ENCODE measurements around the gene FLT1. TPM values are rescaled to one million over a fixed set of nuclear protein-coding genes. Genes with fewer than 3 reads are reported as not detected.

The FLT1 gene
- total RNA-seq, 1 donor from 2014 or later = 0.05 TPM

- peak; percentile 13 for DNase-seq (ENCODE audit: low read depth)
These were observed 33.9 kb upstream of the FLT1 start for GRCh38 chr13:28528848-28529247.

- DNase-seq (ENCODE audit: low read depth) = no peak
These were observed 33.5 kb upstream of the FLT1 start for GRCh38 chr13:28528388-28528787.

- no peak for DNase-seq (ENCODE audit: low read depth)
These were observed 32.7 kb upstream of the FLT1 start for GRCh38 chr13:28527629-28528028.

GRCh38 chr13:28526876-28527275, 31.9 kb upstream of the FLT1 start:
- DNase-seq (ENCODE audit: low read depth) = no peak

- no peak for DNase-seq (ENCODE audit: low read depth)
These were observed 27.9 kb upstream of the FLT1 start for GRCh38 chr13:28522871-28523270.

- DNase-seq (ENCODE audit: low read depth) = no peak
These were observed 18.8 kb upstream of the FLT1 start for GRCh38 chr13:28513745-28514144.

- DNase-seq (ENCODE audit: low read depth) = no peak
These were observed 15.6 kb upstream of the FLT1 start for GRCh38 chr13:28510542-28510941.

- no peak for DNase-seq (ENCODE audit: low read depth)
These were observed 15.1 kb upstream of the FLT1 start for GRCh38 chr13:28510066-28510465.

- no peak for DNase-seq (ENCODE audit: low read depth)
These were observed 10.7 kb upstream of the FLT1 start for GRCh38 chr13:28505543-28506135.

- DNase-seq (ENCODE audit: low read depth) = no peak
These were observed 8.4 kb upstream of the FLT1 start for GRCh38 chr13:28503182-28503967.

- DNase-seq (ENCODE audit: low read depth) = no peak
These were observed 6.6 kb upstream of the FLT1 start for GRCh38 chr13:28501547-28501946.

- DNase-seq (ENCODE audit: low read depth) = no peak
These were observed 4.7 kb upstream of the FLT1 start for GRCh38 chr13:28499609-28500008.

GRCh38 chr13:28498481-28499115, 3.7 kb upstream of the FLT1 start:
- no peak for DNase-seq (ENCODE audit: low read depth)

GRCh38 chr13:28497143-28497876, 2.4 kb upstream of the FLT1 start:
- DNase-seq (ENCODE audit: low read depth) = no peak

- DNase-seq (ENCODE audit: low read depth) = no peak
These were observed 1.2 kb upstream of the FLT1 start for GRCh38 chr13:28496188-28496564.

GRCh38 chr13:28495538-28496187, 735 bp upstream of the FLT1 start:
- no peak for DNase-seq (ENCODE audit: low read depth)

GRCh38 chr13:28494504-28494777, 487 bp downstream of the FLT1 start:
- DNase-seq (ENCODE audit: low read depth) = no peak

GRCh38 chr13:28493740-28494503, 1.0 kb downstream of the FLT1 start:
- no peak for DNase-seq (ENCODE audit: low read depth)

GRCh38 chr13:28492569-28493367, 2.2 kb downstream of the FLT1 start:
- peak; percentile 11 for DNase-seq (ENCODE audit: low read depth)

GRCh38 chr13:28490061-28490460, 4.9 kb downstream of the FLT1 start:
- no peak for DNase-seq (ENCODE audit: low read depth)

GRCh38 chr13:28489524-28489931, 5.4 kb downstream of the FLT1 start:
- no peak for DNase-seq (ENCODE audit: low read depth)

Measured in renal cortical epithelial cell (primary cell).